ENCODE data around the gene FKBP2.

DNA sequence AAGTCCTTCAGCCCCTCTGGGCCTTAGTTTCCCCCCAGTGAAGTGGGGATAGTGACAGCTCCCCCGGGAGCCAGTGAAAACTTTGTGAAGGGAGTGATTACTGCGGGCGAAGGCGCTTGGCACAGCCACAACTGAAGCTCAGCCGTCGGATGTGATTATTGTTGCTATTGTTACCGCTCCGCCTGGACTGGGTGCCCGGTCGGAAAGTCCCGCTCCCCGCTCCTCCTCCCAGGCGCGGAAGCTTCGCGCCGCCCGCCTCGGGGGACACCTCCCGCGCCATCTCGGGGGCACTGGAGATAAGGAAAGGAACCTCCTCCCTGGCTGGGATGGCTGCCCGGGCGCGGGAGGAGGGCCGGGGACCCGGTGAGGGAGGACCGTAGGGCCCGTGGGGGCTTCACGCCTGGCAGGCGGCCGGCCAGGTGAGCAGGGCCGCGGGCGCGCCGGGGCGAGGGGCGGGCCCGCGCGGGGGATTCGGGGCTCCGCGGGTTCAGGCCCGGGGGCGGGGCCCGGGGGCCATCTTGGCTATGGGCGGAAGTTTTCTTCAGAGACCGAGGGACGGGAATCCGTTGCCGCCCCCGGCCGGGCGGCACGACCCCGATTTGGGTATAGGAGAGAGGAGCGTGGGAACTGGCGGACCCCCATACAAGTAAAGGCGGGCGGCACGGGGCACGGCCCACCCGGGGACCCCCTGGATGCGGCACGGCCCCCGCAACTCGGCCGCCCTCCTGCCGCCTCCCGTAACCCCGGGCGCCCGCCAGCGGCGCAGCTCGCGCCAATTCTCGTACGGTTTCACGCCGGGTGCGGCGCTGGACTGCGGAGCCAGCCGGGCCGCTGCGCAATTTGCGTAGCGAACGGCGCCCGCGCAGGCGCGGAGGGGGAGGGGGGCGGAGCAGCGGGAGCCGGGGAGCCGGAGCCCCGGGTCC, 44.3 kb downstream of the FKBP2 start, which contains the start of gene GPR137:
- TF ChIP-seq, protein P1, sequence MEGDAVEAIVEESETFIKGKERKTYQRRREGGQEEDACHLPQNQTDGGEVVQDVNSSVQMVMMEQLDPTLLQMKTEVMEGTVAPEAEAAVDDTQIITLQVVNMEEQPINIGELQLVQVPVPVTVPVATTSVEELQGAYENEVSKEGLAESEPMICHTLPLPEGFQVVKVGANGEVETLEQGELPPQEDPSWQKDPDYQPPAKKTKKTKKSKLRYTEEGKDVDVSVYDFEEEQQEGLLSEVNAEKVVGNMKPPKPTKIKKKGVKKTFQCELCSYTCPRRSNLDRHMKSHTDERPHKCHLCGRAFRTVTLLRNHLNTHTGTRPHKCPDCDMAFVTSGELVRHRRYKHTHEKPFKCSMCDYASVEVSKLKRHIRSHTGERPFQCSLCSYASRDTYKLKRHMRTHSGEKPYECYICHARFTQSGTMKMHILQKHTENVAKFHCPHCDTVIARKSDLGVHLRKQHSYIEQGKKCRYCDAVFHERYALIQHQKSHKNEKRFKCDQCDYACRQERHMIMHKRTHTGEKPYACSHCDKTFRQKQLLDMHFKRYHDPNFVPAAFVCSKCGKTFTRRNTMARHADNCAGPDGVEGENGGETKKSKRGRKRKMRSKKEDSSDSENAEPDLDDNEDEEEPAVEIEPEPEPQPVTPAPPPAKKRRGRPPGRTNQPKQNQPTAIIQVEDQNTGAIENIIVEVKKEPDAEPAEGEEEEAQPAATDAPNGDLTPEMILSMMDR (IDR thresholded peaks at IDR 0.05; ENCODE audit: insufficient read depth, low read length): no peak
- TF ChIP-seq POLR2AphosphoS5 (IDR thresholded peaks at IDR 0.05; ENCODE audit: low read depth) (peak; percentile 13; the same call in 1 of the 2 replicates), GABPA (IDR thresholded peaks at IDR 0.05; ENCODE audit: low read depth) (no peak)
- TF ChIP-seq, protein P2, sequence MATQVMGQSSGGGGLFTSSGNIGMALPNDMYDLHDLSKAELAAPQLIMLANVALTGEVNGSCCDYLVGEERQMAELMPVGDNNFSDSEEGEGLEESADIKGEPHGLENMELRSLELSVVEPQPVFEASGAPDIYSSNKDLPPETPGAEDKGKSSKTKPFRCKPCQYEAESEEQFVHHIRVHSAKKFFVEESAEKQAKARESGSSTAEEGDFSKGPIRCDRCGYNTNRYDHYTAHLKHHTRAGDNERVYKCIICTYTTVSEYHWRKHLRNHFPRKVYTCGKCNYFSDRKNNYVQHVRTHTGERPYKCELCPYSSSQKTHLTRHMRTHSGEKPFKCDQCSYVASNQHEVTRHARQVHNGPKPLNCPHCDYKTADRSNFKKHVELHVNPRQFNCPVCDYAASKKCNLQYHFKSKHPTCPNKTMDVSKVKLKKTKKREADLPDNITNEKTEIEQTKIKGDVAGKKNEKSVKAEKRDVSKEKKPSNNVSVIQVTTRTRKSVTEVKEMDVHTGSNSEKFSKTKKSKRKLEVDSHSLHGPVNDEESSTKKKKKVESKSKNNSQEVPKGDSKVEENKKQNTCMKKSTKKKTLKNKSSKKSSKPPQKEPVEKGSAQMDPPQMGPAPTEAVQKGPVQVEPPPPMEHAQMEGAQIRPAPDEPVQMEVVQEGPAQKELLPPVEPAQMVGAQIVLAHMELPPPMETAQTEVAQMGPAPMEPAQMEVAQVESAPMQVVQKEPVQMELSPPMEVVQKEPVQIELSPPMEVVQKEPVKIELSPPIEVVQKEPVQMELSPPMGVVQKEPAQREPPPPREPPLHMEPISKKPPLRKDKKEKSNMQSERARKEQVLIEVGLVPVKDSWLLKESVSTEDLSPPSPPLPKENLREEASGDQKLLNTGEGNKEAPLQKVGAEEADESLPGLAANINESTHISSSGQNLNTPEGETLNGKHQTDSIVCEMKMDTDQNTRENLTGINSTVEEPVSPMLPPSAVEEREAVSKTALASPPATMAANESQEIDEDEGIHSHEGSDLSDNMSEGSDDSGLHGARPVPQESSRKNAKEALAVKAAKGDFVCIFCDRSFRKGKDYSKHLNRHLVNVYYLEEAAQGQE (IDR thresholded peaks at IDR 0.05; ENCODE audit: insufficient replicate concordance, low read depth): no peak
